HEK293 (cell line): ENCODE results near the gene CHST2.

Experiments used
- GLI4 ChIP-seq: fragments of 450-650 bp; formaldehyde crosslinking; IDR thresholded peaks from 2 replicates; pipeline ENCODE4 v1.5.1; 2016; ENCODE audit warnings: missing biosample characterization, missing genetic modification characterization
- GLIS2 ChIP-seq: fragments of 450-650 bp; formaldehyde crosslinking; IDR thresholded peaks from 2 replicates; pipeline ENCODE4 v1.5.1; 2016; ENCODE audit warnings: missing biosample characterization, missing genetic modification characterization
- HIC1 ChIP-seq: fragments of 450-650 bp; formaldehyde crosslinking; IDR thresholded peaks from 2 replicates; pipeline ENCODE4 v1.5.1; 2016; ENCODE audit warnings: missing biosample characterization, missing genetic modification characterization
- INSM2 ChIP-seq: fragments of 450-650 bp; formaldehyde crosslinking; IDR thresholded peaks from 2 replicates; pipeline ENCODE4 v1.5.1; 2016; ENCODE audit warnings: missing biosample characterization, missing genetic modification characterization
- KLF16 ChIP-seq: fragments of 450-650 bp; formaldehyde crosslinking; IDR thresholded peaks from 2 replicates; pipeline ENCODE4 v1.5.1; 2017; ENCODE audit warnings: missing biosample characterization, missing genetic modification characterization
- MEIS1 ChIP-seq: sonication (generic); formaldehyde crosslinking; IDR thresholded peaks from 2 replicates; pipeline ENCODE4 v1.8.1; 2022; ENCODE audit warnings: missing genetic modification reagents, mild to moderate bottlenecking, borderline replicate concordance
- OVOL3 ChIP-seq: fragments of 450-650 bp; formaldehyde crosslinking; IDR thresholded peaks from 2 replicates; pipeline ENCODE4 v1.5.1; 2016; ENCODE audit warnings: missing biosample characterization, missing genetic modification characterization
- RBAK ChIP-seq: fragments of 450-650 bp; formaldehyde crosslinking; IDR thresholded peaks from 2 replicates; pipeline ENCODE4 v1.5.1; 2016; ENCODE audit warnings: missing biosample characterization, missing genetic modification characterization
- SETDB1 ChIP-seq: IDR thresholded peaks from one replicate; pipeline ENCODE4 v1.6.1; 2017; ENCODE audit warnings: mild to moderate bottlenecking, low read length, moderate library complexity, mixed read lengths; ENCODE audit not compliant: insufficient read length
- ZNF114 ChIP-seq: fragments of 450-650 bp; formaldehyde crosslinking; IDR thresholded peaks from 2 replicates; pipeline ENCODE4 v1.5.0; 2017; ENCODE audit warnings: missing biosample characterization, missing genetic modification characterization
- ZNF175 ChIP-seq: fragments of 450-650 bp; formaldehyde crosslinking; IDR thresholded peaks from 2 replicates; pipeline ENCODE4 v1.5.1; 2016; ENCODE audit warnings: missing biosample characterization, missing genetic modification characterization
- ZNF266 ChIP-seq: fragments of 450-650 bp; formaldehyde crosslinking; IDR thresholded peaks from 2 replicates; pipeline ENCODE4 v1.5.1; 2016; ENCODE audit warnings: missing biosample characterization, missing genetic modification characterization, low read depth
- ZNF645 ChIP-seq: fragments of 450-650 bp; formaldehyde crosslinking; IDR thresholded peaks from 2 replicates; pipeline ENCODE4; 2016; ENCODE audit warnings: missing biosample characterization, missing genetic modification characterization
- ZNF791 ChIP-seq: fragments of 450-650 bp; formaldehyde crosslinking; IDR thresholded peaks from 2 replicates; pipeline ENCODE4 v1.5.1; 2016; ENCODE audit warnings: missing biosample characterization, missing genetic modification characterization
- TF ChIP-seq, protein P1 (sequence below): fragments of 450-650 bp; formaldehyde crosslinking; IDR thresholded peaks from 2 replicates; pipeline ENCODE4 v1.5.1; 2016; ENCODE audit warnings: missing biosample characterization, missing genetic modification characterization
- TF ChIP-seq, protein P2 (sequence below): fragments of 450-650 bp; formaldehyde crosslinking; IDR thresholded peaks from 2 replicates; pipeline ENCODE4 v1.5.1; 2017; ENCODE audit warnings: missing biosample characterization, missing genetic modification characterization
- TF ChIP-seq, protein P3 (sequence below): fragments of 450-650 bp; formaldehyde crosslinking; IDR thresholded peaks from 2 replicates; pipeline ENCODE4 v1.5.1; 2016; ENCODE audit warnings: missing biosample characterization, missing genetic modification characterization

CHST2 gene

DNA sequence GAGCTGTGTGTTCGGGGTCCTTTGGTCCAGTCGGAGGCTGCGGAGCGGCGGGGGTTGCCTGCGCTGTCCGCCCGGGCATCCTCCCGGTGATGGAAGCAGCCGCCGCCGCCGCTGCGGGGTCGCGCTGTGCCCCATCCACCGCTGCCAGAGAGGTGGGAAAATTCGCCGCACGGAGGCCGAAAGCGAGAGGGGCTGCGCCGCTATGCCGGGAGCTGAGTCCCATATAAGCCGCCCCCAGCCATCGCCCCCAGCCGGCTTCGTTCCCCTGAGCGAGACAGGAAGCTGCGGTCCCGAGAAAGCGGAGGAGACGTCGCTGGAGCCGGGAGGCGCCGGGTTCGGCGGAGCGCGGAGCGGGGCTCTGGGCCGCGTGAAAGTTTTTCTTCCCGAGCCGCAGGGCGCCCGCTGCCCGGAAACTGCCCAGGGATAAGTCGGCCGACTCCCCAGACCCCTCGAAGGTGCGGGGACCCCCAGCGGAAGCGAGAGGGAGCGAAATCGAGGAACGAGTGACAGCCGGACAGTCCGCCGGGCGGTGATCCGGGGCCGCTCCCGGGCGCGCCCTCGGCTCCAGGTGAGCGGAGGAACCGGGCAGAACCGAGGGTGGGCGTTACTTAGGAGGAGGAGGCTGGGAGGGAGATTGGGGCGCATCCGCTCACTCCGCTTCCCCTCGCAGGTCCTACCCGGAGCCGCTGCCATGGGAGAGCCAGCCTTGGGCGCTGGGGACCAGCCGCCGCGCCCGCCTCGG, 574 bp downstream of the CHST2 start (continued):
- TF ChIP-seq, protein P1, sequence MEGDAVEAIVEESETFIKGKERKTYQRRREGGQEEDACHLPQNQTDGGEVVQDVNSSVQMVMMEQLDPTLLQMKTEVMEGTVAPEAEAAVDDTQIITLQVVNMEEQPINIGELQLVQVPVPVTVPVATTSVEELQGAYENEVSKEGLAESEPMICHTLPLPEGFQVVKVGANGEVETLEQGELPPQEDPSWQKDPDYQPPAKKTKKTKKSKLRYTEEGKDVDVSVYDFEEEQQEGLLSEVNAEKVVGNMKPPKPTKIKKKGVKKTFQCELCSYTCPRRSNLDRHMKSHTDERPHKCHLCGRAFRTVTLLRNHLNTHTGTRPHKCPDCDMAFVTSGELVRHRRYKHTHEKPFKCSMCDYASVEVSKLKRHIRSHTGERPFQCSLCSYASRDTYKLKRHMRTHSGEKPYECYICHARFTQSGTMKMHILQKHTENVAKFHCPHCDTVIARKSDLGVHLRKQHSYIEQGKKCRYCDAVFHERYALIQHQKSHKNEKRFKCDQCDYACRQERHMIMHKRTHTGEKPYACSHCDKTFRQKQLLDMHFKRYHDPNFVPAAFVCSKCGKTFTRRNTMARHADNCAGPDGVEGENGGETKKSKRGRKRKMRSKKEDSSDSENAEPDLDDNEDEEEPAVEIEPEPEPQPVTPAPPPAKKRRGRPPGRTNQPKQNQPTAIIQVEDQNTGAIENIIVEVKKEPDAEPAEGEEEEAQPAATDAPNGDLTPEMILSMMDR = no peak; the same call in 1 of the 2 replicates
- TF ChIP-seq OVOL3 (tag by site-specific recombination) = no peak
- no peak for TF ChIP-seq MEIS1 (CRISPR knock-in tag)
- TF ChIP-seq RBAK = no peak
- peak; percentile 76 for TF ChIP-seq GLIS2
- TF ChIP-seq, protein P2, sequence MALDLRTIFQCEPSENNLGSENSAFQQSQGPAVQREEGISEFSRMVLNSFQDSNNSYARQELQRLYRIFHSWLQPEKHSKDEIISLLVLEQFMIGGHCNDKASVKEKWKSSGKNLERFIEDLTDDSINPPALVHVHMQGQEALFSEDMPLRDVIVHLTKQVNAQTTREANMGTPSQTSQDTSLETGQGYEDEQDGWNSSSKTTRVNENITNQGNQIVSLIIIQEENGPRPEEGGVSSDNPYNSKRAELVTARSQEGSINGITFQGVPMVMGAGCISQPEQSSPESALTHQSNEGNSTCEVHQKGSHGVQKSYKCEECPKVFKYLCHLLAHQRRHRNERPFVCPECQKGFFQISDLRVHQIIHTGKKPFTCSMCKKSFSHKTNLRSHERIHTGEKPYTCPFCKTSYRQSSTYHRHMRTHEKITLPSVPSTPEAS (tag by site-specific recombination) = no peak
- no peak for TF ChIP-seq INSM2
- no peak for TF ChIP-seq ZNF266
- no peak for TF ChIP-seq ZNF175 (tag by site-specific recombination)
- TF ChIP-seq GLI4 (tag by site-specific recombination) = no peak
- TF ChIP-seq, protein P3, sequence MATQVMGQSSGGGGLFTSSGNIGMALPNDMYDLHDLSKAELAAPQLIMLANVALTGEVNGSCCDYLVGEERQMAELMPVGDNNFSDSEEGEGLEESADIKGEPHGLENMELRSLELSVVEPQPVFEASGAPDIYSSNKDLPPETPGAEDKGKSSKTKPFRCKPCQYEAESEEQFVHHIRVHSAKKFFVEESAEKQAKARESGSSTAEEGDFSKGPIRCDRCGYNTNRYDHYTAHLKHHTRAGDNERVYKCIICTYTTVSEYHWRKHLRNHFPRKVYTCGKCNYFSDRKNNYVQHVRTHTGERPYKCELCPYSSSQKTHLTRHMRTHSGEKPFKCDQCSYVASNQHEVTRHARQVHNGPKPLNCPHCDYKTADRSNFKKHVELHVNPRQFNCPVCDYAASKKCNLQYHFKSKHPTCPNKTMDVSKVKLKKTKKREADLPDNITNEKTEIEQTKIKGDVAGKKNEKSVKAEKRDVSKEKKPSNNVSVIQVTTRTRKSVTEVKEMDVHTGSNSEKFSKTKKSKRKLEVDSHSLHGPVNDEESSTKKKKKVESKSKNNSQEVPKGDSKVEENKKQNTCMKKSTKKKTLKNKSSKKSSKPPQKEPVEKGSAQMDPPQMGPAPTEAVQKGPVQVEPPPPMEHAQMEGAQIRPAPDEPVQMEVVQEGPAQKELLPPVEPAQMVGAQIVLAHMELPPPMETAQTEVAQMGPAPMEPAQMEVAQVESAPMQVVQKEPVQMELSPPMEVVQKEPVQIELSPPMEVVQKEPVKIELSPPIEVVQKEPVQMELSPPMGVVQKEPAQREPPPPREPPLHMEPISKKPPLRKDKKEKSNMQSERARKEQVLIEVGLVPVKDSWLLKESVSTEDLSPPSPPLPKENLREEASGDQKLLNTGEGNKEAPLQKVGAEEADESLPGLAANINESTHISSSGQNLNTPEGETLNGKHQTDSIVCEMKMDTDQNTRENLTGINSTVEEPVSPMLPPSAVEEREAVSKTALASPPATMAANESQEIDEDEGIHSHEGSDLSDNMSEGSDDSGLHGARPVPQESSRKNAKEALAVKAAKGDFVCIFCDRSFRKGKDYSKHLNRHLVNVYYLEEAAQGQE (tag by site-specific recombination) = no peak
- no peak for TF ChIP-seq ZNF645 (tag by site-specific recombination)
- no peak for TF ChIP-seq SETDB1
- TF ChIP-seq ZNF791 (tag by site-specific recombination) = no peak
- no peak for TF ChIP-seq ZNF114 (tag by site-specific recombination)
- no peak for TF ChIP-seq HIC1 (tag by site-specific recombination)
- no peak for TF ChIP-seq KLF16
